ENCODE results near the gene ARID4B. TPM values are rescaled to one million over a fixed set of nuclear protein-coding genes. Genes with fewer than 3 reads are reported as not detected.
"Not testable (repeated sequence)": the region's sequence is repeated elsewhere in the genome, so short reads cannot be mapped to it uniquely, and the experiment has no call there.

The ARID4B gene
- total RNA-seq, 4 donors from 2014 or later, result 26.7 to 49.2 (median 39.1) TPM

DNA sequence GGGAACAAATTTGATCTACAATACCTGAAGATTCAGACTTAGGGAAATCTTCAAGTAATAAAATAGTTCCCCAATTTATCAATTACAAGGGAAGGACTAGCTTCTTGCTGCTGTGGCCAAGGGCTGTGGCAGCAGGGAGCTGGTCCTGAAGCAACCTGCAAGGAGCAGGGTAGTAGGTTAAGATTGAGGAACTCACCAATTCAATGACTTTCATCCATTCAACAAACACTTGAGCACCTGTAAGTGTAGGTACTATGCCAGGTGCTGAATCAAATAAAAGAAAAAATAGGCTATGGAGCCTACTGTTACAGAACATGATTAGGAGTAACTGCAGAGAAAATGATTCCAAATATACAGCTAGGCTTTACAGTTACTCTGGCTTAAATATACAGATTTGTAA lies 102.7 kb downstream of the ARID4B start:
- no peaks in the 10 kb centered on the region for H3K4me1 ChIP-seq
- H3K9me3 ChIP-seq, result no peaks in the 10 kb centered on the region
- no peak for ATAC-seq
- no peak overlapping the region for H3K27ac ChIP-seq
- H3K27me3 ChIP-seq, result no peaks in the 10 kb centered on the region
- H3K36me3 ChIP-seq, result peaks cover 0 to 81% of the 10 kb centered on the region in 2 donors
- no peak overlapping the region for H3K4me3 ChIP-seq
- TF ChIP-seq, protein P1, sequence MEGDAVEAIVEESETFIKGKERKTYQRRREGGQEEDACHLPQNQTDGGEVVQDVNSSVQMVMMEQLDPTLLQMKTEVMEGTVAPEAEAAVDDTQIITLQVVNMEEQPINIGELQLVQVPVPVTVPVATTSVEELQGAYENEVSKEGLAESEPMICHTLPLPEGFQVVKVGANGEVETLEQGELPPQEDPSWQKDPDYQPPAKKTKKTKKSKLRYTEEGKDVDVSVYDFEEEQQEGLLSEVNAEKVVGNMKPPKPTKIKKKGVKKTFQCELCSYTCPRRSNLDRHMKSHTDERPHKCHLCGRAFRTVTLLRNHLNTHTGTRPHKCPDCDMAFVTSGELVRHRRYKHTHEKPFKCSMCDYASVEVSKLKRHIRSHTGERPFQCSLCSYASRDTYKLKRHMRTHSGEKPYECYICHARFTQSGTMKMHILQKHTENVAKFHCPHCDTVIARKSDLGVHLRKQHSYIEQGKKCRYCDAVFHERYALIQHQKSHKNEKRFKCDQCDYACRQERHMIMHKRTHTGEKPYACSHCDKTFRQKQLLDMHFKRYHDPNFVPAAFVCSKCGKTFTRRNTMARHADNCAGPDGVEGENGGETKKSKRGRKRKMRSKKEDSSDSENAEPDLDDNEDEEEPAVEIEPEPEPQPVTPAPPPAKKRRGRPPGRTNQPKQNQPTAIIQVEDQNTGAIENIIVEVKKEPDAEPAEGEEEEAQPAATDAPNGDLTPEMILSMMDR (IDR thresholded peaks at IDR 0.05), result no peak
- no peak for TF ChIP-seq POLR2A (IDR thresholded peaks at IDR 0.05)
- TF ChIP-seq POLR2AphosphoS5 (IDR thresholded peaks at IDR 0.05), result no peak
- no peak for TF ChIP-seq EP300 (IDR thresholded peaks at IDR 0.05)

DNA sequence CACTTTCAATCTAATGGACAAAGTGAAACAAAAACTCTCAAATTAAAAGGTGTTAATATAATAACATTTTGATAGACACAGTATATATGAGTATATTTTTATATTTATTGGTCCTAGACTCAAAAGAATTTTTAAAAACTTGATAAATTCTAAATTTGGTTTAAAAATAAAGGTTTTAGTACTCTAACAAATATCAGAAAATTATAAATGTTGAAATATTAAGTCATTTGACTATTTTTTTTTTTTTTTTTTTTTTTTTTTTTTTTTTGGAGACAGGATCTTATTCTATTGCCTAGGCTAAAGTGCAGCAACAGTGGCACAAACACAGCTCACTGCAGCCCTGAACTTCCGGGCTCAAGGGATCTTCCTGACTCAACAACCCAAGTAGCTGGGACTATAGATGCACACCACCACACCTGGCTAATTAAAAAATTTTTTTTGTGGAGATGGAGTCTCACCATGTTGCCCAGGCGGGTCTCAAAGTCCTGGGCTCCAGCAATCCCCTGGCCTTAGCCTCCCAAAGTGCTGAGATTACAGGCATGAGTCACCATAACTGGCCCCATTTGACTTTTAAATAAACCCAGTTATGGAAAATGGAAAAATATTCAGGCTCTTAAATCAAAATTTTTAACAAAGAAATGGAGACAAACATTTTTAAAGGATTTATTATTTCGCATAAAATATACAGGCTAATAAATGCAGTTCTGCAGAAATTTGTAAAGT lies 106.2 kb downstream of the ARID4B start:
- Histone ChIP-seq H3K27ac (no peak overlapping the region), H3K36me3 (peaks cover 0 to 66% of the 10 kb centered on the region in 2 donors), H3K9me3 (no peaks in the 10 kb centered on the region), H3K4me3 (no peak overlapping the region), H3K4me1 (no peaks in the 10 kb centered on the region), H3K27me3 (no peaks in the 10 kb centered on the region)
- no peak for TF ChIP-seq POLR2A (IDR thresholded peaks at IDR 0.05)
- no peak for TF ChIP-seq POLR2AphosphoS5 (IDR thresholded peaks at IDR 0.05)
- ATAC-seq, result no peak
- 93 to 97% methylated on average over 3 of the region's 3 CpGs for WGBS, 2 donors (ENCODE audit: low coverage in 1 of 2)

GRCh38 chr1:235215453-235215852 lies 112.5 kb downstream of the ARID4B start:
- Histone ChIP-seq H3K36me3 (peaks cover 0 to 58% of the 10 kb centered on the region in 2 donors), H3K4me3 (no peak overlapping the region), H3K9me3 (no peaks in the 10 kb centered on the region), H3K27ac (no peak overlapping the region), H3K4me1 (no peaks in the 10 kb centered on the region), H3K27me3 (no peaks in the 10 kb centered on the region)
- TF ChIP-seq EP300 (IDR thresholded peaks at IDR 0.05), result no peak
- TF ChIP-seq, protein P1 (IDR thresholded peaks at IDR 0.05), result no peak
- no peak for TF ChIP-seq POLR2A (IDR thresholded peaks at IDR 0.05)
- no peak for TF ChIP-seq POLR2AphosphoS5 (IDR thresholded peaks at IDR 0.05)
- no peak for ATAC-seq
- WGBS, 2 donors (ENCODE audit: low coverage in 1 of 2), result 100% methylated on average over 1 of the region's 1 CpG

DNA sequence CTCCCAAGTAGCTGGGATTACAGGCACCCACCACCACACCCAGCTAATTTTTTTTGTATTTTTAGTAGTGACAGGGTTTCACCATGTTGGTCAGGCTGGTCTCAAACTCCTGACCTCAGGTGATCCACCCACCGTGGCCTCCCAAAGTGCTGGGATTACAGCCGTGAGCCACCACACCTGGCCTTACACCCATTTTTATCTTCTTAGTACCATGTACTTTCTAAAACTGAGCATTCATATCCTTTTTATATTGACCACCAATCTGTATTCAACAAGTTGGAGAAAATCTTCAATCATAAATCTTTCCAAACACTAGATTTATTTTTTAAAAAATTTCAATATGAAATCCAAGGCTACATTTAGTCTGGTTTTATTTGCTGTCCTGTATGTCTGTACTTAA lies 113.0 kb downstream of the ARID4B start:
- H3K27me3 ChIP-seq, H3K27ac ChIP-seq, ATAC-seq, H3K4me3 ChIP-seq, H3K9me3 ChIP-seq, H3K4me1 ChIP-seq: not testable (repeated sequence)
- 100% methylated on average over 1 to 2 of the region's 2 CpGs for WGBS, 2 donors (ENCODE audit: low coverage in 1 of 2)
- peaks cover 0 to 63% of the 10 kb centered on the region in 2 donors for H3K36me3 ChIP-seq

DNA sequence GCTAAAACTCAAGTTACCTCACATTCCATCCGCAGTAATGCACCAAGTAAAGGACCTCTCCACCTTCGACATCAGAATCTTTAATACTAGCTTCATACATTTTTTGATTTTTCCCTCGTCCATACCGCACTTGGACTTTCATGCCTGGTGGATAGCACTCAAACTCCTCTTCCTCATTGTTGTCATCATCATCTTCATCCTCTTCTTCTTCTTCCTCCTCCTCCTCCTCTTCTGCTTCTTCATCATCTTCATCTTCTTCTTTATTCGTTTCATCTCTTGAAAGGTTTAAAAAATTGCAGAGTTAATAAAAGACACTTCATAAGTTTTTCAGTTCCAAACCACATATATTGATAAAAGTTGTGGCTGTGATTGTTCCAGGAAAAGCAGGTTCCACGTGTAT lies 114.2 kb downstream of the ARID4B start:
- ATAC-seq, result no peak
- H3K9me3 ChIP-seq, result no peaks in the 10 kb centered on the region
- H3K36me3 ChIP-seq, result peaks cover 0 to 64% of the 10 kb centered on the region in 2 donors
- H3K27ac ChIP-seq, result no peak overlapping the region
- 92 to 96% methylated on average over 5 to 6 of the region's 6 CpGs for WGBS, 2 donors (ENCODE audit: low coverage in 1 of 2)
- H3K27me3 ChIP-seq, result no peaks in the 10 kb centered on the region
- no peak for TF ChIP-seq POLR2A (IDR thresholded peaks at IDR 0.05)
- TF ChIP-seq, protein P1 (IDR thresholded peaks at IDR 0.05), result no peak
- no peak for TF ChIP-seq POLR2AphosphoS5 (IDR thresholded peaks at IDR 0.05)
- no peak for TF ChIP-seq EP300 (IDR thresholded peaks at IDR 0.05)
- H3K4me1 ChIP-seq, result no peaks in the 10 kb centered on the region
- no peak overlapping the region for H3K4me3 ChIP-seq

DNA sequence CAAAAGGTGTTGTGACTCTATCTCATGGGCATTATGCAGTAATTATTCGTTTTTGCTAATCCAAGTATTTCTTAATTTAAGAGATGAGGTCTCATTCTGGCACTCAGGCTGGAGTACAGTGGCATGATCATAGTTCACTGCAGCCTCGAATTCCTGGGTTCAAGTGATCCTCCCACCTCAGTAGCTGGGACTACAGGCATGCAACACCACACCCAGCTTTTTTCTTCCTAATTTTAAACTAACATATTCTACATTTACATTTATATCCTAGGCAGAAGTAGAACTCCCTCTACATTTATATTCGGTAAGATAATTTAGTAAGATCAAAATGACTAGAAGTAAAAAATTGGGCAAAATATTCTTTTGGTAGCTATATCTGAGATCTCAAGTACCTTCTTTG lies 116.5 kb downstream of the ARID4B start:
- H3K36me3 ChIP-seq, result peaks cover 0 to 70% of the 10 kb centered on the region in 2 donors
- TF ChIP-seq POLR2AphosphoS5 (IDR thresholded peaks at IDR 0.05), result no peak
- no peak for TF ChIP-seq POLR2A (IDR thresholded peaks at IDR 0.05)
- TF ChIP-seq EP300 (IDR thresholded peaks at IDR 0.05), result no peak
- TF ChIP-seq, protein P1 (IDR thresholded peaks at IDR 0.05), result no peak
- no peaks in the 10 kb centered on the region for H3K9me3 ChIP-seq
- 83 to 84% methylated on average over 3 of the region's 3 CpGs for WGBS, 2 donors (ENCODE audit: low coverage in 1 of 2)
- H3K4me1 ChIP-seq, result no peaks in the 10 kb centered on the region
- no peak for ATAC-seq
- H3K27me3 ChIP-seq, result no peaks in the 10 kb centered on the region
- H3K4me3 ChIP-seq, result no peak overlapping the region
- no peak overlapping the region for H3K27ac ChIP-seq

Measured in gastroesophageal sphincter (tissue), 4 donors.